NCI-H2081 (cell line): Measurements from ENCODE around the gene ANKH.
"Not testable (repeated sequence)": the region's sequence is repeated elsewhere in the genome, so short reads cannot be mapped to it uniquely, and the experiment has no call there.

Experiments used
- DNase-seq, 2 experiments: peaks; one replicate each; lab custom pipeline; 2025; lab: John Stamatoyannopoulos, UW

ANKH gene

DNA sequence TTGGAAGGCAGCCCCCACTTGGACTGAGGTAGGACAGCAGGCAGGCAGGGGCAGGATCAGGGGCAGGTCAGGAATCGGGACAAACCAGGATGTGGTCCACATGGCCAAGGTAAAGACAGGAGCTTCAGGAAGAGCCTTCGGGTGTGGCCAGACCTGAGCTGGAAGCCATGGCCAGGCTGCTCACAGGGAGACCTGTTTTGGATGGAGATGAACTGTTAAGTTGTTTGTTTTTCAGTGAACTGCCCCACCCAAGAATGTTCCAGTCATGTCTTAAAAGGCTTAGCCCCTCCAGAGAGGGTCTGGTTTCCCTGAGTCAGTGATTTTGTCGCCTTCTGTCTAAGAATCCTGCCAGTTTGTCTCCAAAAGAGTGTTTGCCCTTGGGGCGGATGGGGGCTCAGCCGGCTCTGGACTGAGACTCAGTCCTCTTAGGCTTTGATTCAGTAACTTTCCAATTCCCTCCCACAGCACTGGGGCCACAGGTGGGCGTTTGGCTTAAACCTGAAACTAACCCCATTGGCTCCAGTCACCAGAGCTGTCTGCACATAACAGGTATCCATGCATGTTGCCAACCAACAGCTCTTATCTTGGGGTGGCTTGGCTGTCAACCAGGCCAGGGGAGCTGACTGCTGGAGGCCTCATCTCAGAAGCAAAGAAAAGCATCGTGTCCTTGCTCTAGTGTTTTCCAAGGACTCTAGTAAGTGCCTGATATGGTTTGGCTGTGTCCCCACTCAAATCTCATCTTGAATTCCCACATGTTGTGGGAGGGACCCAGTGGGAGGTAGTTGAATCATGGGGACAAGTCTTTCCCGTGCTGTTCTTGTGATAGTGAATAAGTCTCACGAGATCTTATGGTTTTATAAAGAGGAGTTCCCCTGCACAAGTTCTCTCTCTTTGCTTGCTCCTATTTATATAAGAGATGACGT, 11.3 kb upstream of the ANKH start:
- no peak for DNase-seq

DNA sequence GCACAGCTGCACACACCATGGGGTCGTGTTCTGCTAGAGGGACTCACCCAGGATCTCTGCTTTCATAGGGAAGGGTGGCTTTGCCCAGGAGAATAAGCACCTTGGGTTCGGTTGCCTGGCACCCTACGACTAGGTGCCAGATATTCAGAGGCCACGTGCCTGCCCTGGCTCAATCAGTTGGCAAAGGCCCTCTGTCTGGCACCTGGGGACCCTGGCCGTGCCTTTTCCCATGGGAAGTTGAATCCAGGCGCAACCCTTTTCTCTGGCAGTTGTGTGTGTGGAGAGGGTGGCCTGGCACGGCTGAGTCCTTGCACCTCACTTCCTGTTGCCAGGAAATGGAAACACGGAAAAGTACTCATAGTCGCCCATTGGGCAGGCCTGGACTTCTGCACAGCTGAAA, 10.2 kb upstream of the ANKH start:
- DNase-seq, result no peak

DNA sequence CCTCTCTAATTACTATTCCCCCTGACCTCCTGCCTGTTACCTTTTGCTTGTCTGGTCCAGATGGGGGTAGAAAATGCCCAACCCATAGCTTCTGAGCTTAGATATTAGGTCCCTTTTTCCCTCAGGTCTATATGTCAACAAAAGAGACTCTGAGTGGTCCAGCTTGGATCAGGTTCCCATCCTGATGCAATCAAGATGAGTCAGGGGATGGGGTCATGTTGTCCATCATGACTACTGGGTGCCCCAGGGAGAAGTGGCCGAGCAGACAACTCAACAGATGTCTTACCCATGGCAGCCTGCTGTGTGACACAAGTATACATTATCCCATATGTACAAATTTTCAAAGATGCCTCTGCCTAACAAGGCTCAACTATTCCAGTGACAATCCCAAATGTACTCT, 9.1 kb upstream of the ANKH start:
- no peak for DNase-seq

DNA sequence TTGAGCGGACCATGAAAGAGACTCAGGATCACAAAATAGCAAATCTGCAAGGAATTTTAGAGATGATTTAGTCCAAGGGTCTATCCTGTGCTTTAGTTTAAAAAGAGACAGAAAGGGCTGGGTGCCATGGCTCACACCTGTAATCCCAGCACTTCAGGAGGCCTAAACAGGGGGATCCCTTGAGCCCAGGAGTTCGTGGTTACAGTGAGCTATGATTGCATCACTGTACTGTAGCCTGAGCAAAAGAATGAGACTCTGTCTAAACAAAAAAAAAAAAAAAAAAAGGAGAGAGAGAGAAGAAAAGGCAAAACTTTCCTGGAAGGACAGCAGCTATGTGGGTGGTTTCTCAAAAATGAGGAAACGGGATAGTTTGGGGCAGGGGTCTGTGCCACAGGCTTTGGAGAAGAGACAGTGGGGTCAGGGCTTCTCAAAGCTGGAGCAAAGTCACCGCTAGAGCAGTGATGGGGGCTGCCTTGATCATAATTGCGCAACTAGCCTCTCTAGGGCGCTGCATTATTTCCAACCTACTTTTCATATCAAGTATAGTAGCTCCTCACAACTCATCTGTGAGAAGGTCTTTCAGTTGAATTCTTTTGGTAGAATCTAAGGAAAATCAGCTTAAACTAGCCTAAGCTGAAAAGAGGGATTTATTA, 8.5 kb upstream of the ANKH start:
- DNase-seq, result no peak

DNA sequence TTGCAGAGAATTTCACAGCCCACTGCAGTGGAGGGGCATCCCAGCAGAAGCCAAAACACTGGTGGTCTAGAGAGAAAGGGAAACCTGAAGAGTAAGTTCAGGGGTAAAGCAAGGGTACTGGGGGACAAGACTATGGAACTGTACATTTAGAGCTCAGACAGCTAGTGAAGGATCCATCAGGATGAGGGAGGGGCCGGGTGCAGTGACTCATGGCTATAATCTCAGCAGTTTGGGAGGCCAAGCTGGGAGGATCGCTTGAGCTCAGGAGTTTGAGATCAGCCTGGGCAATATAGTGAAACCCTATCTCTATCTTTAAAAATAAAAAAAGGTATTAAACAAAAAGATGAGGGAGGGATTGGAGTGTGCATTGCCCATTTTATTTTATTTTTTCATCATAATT, 7.8 kb upstream of the ANKH start:
- DNase-seq, result no peak

DNA sequence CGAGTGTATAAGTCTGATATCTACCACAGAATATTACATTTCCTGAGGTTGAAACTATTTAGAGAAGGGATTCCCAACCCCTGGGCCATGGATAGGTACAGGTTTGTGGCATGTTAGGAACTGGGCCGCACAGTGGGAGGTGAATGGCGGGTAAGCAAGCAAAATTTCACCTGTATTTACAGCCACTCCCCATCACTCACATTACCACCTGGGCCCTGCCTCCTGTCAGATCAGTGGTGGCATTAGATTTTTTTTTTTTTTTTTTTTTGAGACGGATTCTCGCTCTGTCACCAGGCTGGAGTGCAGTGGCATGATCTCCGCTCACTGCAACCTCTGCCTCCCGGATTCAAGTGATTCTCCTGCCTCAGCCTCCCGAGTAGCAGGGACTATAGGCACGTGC, 6.6 kb upstream of the ANKH start:
- not testable (repeated sequence) for DNase-seq

DNA sequence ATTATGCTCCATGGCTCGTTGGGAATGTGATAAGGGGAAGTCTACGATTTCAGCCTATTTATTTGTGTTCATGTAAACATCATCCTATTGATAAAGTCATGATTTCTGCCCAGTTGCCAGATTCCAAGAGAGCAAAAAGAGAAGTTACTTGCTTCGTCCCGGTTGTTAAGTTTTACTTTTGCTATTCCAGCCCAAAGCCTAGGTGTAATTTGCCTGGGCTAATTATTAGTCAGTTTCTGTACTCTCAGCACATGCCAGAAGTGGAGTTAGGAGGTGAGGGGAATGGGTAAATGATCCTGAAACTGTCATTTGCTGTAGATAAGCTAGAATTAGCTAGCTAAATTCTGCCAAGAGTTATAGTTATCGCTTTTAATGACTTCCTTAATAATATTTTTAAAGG, 4.5 kb upstream of the ANKH start:
- no peak for DNase-seq

DNA sequence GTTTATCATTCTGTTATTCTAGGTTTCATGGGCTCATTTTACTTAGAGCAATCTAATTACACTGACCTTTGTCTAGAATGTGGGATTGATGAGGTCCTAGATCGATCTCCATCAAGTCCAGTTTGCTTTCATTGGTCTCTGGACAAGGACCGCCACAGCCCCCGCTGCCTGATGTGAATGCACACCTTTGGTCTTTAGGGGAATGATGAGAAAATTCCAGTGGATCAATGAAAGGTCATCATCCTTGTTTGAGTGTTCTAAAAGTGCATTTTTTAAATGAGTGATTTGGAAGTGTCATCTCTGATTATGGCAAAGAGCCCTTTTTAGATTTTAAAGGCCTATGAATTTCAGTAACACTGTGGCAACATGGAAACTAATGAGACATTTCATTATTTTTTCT, 2.2 kb upstream of the ANKH start:
- DNase-seq, result no peak

DNA sequence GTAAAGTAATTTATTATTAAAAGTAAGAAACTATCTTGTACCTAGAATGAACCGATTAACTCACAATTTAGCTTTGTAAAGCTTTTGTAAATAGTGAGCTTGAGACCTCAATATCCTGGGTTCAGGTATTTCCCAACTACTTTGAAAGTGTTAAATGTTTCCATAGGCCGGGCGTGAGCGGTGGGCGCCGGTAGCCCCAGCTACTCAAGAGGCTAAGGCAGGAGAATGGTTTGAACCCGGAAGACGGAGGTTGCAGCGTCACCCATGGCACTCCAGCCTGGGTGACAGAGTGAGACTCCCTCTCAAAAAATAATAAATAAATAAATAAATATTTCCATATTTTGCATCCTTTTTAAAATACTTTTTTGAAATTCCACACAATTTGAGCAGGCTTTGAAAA, 1.5 kb upstream of the ANKH start:
- no peak for DNase-seq

DNA sequence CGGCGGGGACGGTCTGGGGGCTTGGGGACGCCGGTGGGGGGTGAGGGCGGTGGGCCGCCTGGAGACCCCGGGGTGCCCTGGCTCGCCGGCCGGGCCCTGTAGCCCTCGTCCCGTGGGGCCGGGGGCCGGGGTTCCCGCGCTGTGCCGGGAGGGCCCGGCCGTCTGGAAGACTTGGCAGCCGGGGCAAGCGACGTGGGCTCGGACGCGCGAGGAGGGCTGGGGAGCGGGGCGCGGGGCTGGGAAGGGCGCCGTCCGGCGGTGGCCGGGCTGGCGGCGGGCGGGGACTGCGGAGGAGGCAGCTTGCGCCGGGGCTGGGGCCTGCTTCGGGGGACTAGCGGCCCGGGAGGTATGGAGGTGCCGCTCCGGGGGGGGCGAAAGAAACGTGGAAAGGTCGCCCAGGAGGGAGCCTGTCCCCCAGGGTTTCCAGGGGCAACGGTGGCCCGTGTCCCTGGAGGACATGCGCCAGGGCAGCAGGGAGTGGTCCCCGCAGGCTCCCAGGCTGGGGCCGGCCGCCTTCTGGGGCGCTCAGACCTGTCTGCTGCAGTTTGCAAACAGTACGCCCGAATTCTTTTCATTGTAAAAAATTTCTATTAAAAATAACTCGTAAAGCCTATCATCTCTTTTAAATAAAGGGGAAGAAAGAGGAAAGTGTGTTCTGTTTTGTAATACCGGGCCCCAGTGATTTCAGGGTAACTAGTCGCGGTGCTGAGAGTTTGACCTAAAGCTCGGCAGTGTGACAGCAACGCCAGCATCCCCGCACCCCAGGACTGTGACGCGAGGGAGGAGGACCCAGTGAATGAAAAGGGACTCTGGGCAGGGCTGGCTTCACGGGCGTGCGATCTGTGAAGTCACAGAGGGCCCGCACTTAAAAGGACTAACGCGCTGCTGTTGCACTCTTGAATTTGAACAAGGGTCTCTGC, 752 bp upstream of the ANKH start:
- peak; percentile 66 to 67 for DNase-seq

DNA sequence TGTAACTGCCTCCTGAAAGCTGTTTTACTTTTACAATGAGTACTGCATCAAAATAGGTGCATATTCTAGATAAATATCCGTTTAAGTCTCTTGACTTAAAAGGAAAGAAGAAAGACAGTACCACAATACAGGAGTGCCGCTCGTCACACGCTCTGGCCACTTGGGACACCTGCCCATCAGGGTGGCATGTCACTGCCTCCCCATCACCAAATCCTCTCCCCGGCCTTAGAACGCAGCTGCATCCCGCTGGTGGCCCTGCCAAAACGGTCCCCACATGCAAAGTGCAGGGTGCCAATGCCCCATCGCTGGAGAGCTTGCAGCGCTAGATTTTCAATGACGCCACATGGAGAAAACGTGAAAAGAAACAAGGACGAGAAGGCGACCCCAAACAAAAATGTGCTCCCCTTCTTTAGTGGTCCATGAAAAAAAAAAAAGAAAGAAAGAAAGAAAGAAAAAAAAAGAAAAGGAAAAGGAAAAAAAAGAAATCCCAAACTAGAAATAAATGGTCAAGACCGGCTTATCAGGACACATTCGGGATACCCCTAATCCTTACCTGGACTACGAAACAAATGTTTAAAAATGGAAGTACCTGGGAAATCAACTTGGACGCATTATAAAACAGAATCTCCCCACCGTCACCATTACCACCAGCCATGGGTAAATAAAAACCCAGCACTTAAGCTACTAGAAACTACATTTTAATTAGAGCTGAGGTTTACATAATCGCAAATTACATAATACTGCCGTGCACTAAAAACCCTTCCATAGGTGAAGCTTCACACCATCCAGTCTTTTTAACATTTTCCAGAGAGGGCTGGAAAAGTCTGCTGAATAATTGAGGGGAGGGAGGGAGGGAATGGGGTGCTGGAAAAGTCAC, 1.0 kb downstream of the ANKH start:
- peak; percentile 75 to 86 for DNase-seq

DNA sequence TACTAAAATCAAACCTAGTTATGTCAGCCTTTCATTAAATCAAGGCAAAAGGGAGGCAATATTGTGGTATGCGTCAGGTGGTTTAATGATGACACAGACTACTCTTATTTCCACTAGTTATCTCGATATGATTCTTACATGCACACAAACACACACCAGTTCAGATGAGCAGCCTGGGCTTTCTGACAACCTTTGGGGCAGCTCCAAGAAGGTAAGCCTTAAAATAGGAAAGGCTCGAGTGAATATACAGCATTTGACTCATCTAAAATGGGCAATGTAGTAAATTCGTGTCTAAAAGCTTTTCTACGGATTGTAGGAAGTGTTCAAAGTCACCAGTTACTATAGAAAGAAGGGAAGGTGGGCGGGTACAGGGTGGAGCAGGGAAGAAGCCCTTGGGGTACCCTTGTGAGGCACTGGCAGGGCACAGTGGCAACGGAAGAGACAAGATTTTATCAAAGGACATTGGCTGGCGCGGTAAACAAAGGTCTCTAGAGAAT, 1.9 kb downstream of the ANKH start:
- peak in 1 of 2 experiments; percentile 64 for DNase-seq

DNA sequence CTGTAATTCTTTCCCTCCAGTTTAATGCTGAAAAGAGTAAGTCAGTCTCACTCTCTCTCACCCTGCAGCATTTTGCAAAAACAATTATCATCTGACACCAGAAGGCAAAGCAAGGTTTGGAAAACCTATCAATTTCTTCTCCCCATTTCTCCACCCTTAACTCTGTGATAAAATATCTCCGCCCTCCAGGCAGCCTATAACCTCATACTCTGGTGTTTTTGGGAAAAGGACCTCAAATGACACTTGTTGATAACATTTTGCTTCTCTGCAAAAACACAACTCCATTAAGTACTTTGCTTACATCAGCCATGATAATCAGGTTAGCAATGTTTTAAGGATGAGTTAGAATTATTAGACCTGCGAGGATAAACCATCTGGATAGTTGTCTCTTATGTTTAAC, 2.3 kb downstream of the ANKH start:
- no peak for DNase-seq

DNA sequence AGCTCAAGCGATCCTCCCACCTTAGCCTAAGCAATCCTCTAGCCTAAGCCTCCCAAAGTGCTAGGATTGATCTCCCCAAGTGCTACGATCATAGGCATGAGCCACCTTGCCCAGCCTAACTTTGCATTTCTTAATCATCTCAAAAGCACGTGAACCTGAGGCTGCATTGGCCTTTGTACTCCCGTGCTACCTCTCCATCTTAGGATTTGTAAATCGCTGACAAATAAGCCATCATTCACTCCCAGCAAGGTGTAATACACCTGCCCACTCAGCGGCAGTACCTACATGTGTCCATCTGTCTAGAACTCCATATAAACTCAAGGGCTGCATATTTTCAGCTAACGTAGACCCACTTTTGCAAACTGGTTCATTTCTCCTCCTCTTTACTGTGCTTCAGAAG, 2.8 kb downstream of the ANKH start:
- DNase-seq, result no peak

DNA sequence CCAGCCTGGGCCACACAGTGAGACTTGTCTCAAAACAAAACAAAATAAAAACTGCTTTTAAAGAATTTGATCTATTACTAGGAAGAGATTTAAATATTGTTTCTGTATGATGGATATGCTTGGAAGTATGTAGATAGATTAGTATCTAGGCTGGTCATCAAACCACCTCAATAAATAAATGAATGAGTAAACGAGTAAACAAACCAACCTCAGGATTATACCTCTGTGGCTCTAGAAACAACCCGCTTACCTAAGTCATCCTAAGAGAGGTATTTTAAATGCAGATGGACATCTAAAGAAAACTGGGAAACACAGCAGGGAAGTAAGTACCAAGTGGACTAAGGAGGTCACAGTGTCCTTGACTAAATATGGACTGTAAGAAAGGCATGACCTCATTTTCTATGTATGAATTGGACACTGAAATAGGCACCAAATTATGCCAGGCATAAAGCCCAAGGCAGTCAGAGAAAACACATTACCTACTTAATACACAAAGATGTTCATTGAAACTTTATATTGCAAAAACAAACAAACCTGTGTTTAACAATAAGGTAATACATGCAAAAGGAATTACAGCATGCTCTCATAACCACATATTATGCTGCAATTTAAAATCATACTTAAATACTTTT, 7.3 kb downstream of the ANKH start:
- peak in 1 of 2 experiments; percentile 25 for DNase-seq

DNA sequence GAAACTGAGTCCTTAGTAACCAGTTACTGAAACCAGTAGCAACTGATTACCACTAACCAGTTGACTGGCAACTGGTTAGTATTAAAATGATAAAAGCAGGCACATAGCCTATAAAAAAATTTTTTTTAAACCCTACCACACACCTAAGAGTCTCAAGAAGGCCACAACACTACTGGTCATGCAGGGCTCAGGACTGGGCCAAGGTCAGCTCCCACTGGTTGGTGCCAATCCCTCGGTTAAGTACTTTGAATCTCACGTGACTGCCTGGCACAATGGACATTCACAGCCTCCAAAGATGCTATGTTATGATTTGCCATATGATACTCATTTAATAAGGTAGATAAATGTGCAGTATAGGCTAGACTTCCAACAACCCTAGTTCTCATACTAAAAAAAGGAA, 8.5 kb downstream of the ANKH start:
- no peak for DNase-seq

DNA sequence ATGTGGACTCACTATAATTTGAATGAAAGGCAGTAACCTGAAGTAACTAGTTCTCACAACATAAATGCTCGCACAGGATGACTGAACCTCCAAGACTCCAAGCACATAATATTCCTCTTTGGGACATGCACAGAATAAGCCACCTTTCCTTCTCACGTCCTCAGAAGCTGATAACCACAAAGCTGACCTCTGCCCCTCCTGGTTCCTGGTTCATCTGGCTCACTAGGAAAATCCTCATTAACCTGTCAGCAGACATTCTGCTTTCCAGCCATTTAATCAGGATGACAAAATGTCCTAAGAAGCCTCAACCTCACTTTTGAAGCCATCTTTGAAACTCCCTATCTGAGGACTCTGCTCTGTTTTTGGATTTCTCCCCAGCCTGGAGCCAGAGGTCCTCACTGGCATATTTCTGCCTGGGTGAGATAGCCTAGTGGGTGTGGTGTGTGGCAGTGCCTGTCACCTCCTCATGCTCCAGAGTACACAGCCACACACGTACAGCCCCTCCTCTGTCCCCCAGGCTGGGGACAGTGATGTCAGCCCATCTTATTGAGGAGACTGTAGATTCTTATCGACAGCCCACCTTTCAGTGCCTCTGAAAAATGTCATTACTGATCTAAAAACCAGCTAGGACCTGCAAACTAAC, 10.3 kb downstream of the ANKH start:
- DNase-seq, result no peak

DNA sequence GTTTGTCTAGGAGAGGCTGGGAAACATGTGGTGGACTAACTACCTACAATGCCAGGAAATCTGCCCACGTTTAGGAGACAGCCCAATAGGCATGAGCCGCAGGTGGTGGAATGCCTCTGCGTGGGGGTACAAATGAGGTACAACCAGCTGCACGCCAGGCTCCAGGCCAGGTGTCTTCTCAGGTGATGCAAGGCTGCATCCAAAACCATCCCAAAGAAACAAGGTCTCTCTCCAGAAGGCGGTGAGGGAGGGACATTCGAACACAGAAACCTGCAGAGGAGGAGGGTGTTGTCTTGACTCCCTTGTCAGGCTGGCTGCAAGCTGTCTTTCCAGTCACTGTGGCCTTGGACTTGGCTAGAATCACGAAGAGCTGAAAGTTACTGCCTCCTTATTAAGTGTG, 11.6 kb downstream of the ANKH start:
- no peak for DNase-seq

DNA sequence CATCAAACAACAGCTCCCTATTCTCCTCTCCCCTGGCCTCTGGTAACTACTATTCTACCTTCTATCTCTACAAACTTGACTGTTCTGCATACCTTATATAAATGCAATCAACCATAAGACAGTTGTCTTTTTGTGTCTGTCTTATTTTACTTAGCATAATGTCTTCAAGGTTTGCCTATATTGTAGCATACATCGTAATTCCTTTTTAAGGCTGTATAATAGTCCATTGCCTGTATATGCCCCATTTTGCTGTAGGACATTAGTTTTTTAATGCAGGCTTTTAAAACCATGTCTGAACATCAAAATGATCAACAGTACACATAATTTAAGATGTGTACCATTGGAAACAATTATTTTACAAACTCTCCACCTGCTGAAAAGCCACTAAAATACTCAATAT, 12.4 kb downstream of the ANKH start:
- no peak for DNase-seq

DNA sequence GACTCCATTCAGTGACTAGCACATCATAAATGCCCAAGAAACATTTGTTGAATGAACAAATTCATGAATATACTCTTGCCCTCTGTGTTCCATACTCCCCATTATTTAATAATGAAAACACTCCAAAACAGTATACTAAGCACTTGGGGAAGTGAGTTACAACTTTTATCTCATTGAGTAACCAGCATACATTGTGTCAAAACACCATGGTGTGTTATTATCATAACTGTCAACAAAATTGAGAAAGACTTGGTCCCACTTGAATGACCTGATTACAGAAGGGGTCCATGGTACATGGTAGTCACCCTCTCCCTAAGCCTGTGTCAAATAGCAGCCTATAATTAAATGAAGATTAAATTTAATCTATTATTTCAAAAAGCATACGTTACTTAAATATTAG, 16.2 kb downstream of the ANKH start:
- no peak for DNase-seq
